GM23338 (cell line): ENCODE measurements around the gene GUCA1A. TPM values are rescaled to one million over a fixed set of nuclear protein-coding genes. Genes with fewer than 3 reads are reported as not detected.

Source experiments
- ATAC-seq: fragments of 200-7000 bp; cut with Tn5 transposase; 3 replicates; pipeline ENCODE4 v1.9.1; 2020
- DNase-seq: peaks from one replicate; pipeline ENCODE4 v3.0.0-alpha.2; 2015; ENCODE audit warnings: low spot score
- H2AFZ ChIP-seq: fragments of 200-600 bp; sonication (generic); 2 replicates; pipeline ENCODE4 v1.8.0; 2016; ENCODE audit warnings: antibody characterized with exemption, mild to moderate bottlenecking, moderate library complexity
- H3F3A ChIP-seq: fragments of 200-600 bp; sonication (generic); replicated peaks from 2 replicates; pipeline ENCODE4 v1.8.0; 2017; ENCODE audit warnings: antibody characterized with exemption, mixed run types, low read depth
- H3K27ac ChIP-seq: fragments of 200-600 bp; sonication (generic); 2 replicates; pipeline ENCODE4 v1.6.1; 2016; ENCODE audit warnings: low read depth
- H3K27me3 ChIP-seq: fragments of 200-600 bp; sonication (generic); 2 replicates; pipeline ENCODE4 v1.8.0; 2016; ENCODE audit warnings: mild to moderate bottlenecking, mixed run types, moderate library complexity; ENCODE audit not compliant: insufficient read depth
- H3K36me3 ChIP-seq: fragments of 200-600 bp; sonication (generic); 2 replicates; pipeline ENCODE4 v1.8.0; 2016; ENCODE audit warnings: mild to moderate bottlenecking; ENCODE audit not compliant: insufficient read depth
- H3K4me1 ChIP-seq: fragments of 200-600 bp; sonication (generic); 2 replicates; pipeline ENCODE4 v1.8.0; 2016; ENCODE audit warnings: mild to moderate bottlenecking, moderate library complexity; ENCODE audit not compliant: insufficient read depth
- H3K4me2 ChIP-seq: fragments of 200-600 bp; sonication (generic); 2 replicates; pipeline ENCODE4 v1.7.1; 2017; ENCODE audit warnings: mixed run types
- H3K4me3 ChIP-seq: fragments of 200-600 bp; sonication (generic); 2 replicates; pipeline ENCODE4 v1.6.1; 2016; ENCODE audit warnings: mixed run types
- H3K79me2 ChIP-seq: fragments of 200-600 bp; sonication (generic); replicated peaks from 2 replicates; pipeline ENCODE4 v1.8.0; 2017; ENCODE audit warnings: mild to moderate bottlenecking; ENCODE audit not compliant: insufficient read depth
- H3K9me2 ChIP-seq: fragments of 200-600 bp; sonication (generic); 2 replicates; pipeline ENCODE4 v1.8.0; 2017; ENCODE audit not compliant: insufficient read depth
- H4K20me1 ChIP-seq: fragments of 200-600 bp; sonication (generic); replicated peaks from 2 replicates; pipeline ENCODE4 v1.8.0; 2017; ENCODE audit warnings: mild to moderate bottlenecking; ENCODE audit not compliant: insufficient read depth
- H3K27ac Mint-ChIP-seq: 2 replicates; pipeline ENCODE4 v1.8.0; 2020; ENCODE audit warnings: inconsistent platforms, mild to moderate bottlenecking, moderate library complexity, mixed read lengths
- H3K27me3 Mint-ChIP-seq: 3 replicates; pipeline ENCODE4 v1.8.0; 2022; ENCODE audit warnings: low read depth, mild to moderate bottlenecking, moderate library complexity, mixed read lengths, inconsistent platforms; ENCODE audit not compliant: insufficient read depth, poor library complexity
- H3K36me3 Mint-ChIP-seq: 3 replicates; pipeline ENCODE4 v1.8.0; 2021; ENCODE audit warnings: low read depth, mild to moderate bottlenecking, inconsistent platforms, moderate library complexity, mixed read lengths
- H3K4me1 Mint-ChIP-seq: 3 replicates; pipeline ENCODE4 v1.8.0; 2020; ENCODE audit warnings: mild to moderate bottlenecking, inconsistent platforms, mixed read lengths
- H3K4me3 Mint-ChIP-seq: 3 replicates; pipeline ENCODE4 v1.8.0; 2021; ENCODE audit warnings: moderate library complexity, mild to moderate bottlenecking, inconsistent platforms, mixed read lengths
- H3K9me3 Mint-ChIP-seq: 3 replicates; pipeline ENCODE4 v1.8.0; 2020; ENCODE audit warnings: moderate library complexity, mild to moderate bottlenecking, inconsistent platforms, mixed read lengths
- CREB1 ChIP-seq: fragments of 250-450 bp; sonication (Bioruptor Pico); IDR thresholded peaks from 2 replicates; pipeline ENCODE4 v1.5.0; 2020; ENCODE audit warnings: low read depth, mild to moderate bottlenecking, moderate library complexity
- EZH2 ChIP-seq: fragments of 200-600 bp; sonication (generic); IDR thresholded peaks from one replicate; pipeline ENCODE4 v1.8.0; 2017; ENCODE audit warnings: antibody characterized with exemption, mild to moderate bottlenecking, low read depth; ENCODE audit not compliant: unreplicated experiment
- EZH2phosphoT487 ChIP-seq: fragments of 200-600 bp; sonication (generic); IDR thresholded peaks from one replicate; pipeline ENCODE4 v1.8.1; 2018; ENCODE audit warnings: antibody characterized with exemption; ENCODE audit not compliant: unreplicated experiment
- JUNB ChIP-seq: IDR thresholded peaks from one replicate; pipeline ENCODE4 v1.6.1; 2016; ENCODE audit warnings: antibody characterized with exemption; ENCODE audit not compliant: unreplicated experiment
- NANOG ChIP-seq: IDR thresholded peaks from 2 replicates; pipeline ENCODE4 v1.6.1; 2016; ENCODE audit warnings: antibody characterized with exemption, borderline replicate concordance
- POLR2AphosphoS5 ChIP-seq: IDR thresholded peaks from 2 replicates; pipeline ENCODE4 v1.6.1; 2016; ENCODE audit warnings: antibody characterized with exemption, low read depth
- STAT1 ChIP-seq: IDR thresholded peaks from one replicate; pipeline ENCODE4 v1.6.1; 2016; ENCODE audit warnings: antibody characterized with exemption; ENCODE audit not compliant: unreplicated experiment
- ZNF114 ChIP-seq: fragments of 250-450 bp; sonication (Bioruptor Pico); IDR thresholded peaks from 2 replicates; pipeline ENCODE4 v1.5.0; 2020; ENCODE audit warnings: mild to moderate bottlenecking, moderate library complexity
- ZNF331 ChIP-seq: fragments of 250-450 bp; sonication (Bioruptor Pico); IDR thresholded peaks from 2 replicates; pipeline ENCODE4 v1.5.0; 2020; ENCODE audit warnings: low read depth, mild to moderate bottlenecking, moderate library complexity
- polyA plus RNA-seq: library from polyadenylated mRNA; unstranded; fragments of >200 nt; fragmentation: Nextera tagmentation; extraction: Ambion mirVana; gene quantifications from 2 replicates; pipeline ENCODE4 v1.2.1, GENCODE V29; 2016
- total RNA-seq: library from RNA; depleted of rRNA; stranded (reverse); fragments of >200 nt; shearing (Covaris generic); gene quantifications from 2 replicates; pipeline ENCODE4 v1.2.3, GENCODE V29; 2014
- TF ChIP-seq, protein P1 (sequence below), 2 experiments: fragments of 200-600 bp in 1 of 2; sonication (generic) in 1 of 2; conservative IDR thresholded peaks; 2 replicates each; pipeline versions ENCODE4 v1.5.1 to v1.6.1; 2016 to 2017; ENCODE audit warnings: antibody characterized with exemption in 2 of 2, low read depth in 2 of 2, mild to moderate bottlenecking in 2 of 2, moderate library complexity in 1 of 2
- TF ChIP-seq, protein P2 (sequence below): IDR thresholded peaks from one replicate; pipeline ENCODE4 v1.6.1; 2018; ENCODE audit warnings: antibody characterized with exemption; ENCODE audit not compliant: unreplicated experiment
- TF ChIP-seq, protein P3 (sequence below): IDR thresholded peaks from 2 replicates; pipeline ENCODE4 v1.6.1; 2016; ENCODE audit warnings: antibody characterized with exemption
- TF ChIP-seq, protein P4 (sequence below): fragments of 250-450 bp; sonication (Bioruptor Pico); IDR thresholded peaks from 2 replicates; pipeline ENCODE4 v1.5.0; 2020; ENCODE audit warnings: mild to moderate bottlenecking, moderate library complexity

GUCA1A gene
- total and polyA plus RNA-seq, 2 experiments from 2014 or later: 5.2 to 10.6 TPM

DNA sequence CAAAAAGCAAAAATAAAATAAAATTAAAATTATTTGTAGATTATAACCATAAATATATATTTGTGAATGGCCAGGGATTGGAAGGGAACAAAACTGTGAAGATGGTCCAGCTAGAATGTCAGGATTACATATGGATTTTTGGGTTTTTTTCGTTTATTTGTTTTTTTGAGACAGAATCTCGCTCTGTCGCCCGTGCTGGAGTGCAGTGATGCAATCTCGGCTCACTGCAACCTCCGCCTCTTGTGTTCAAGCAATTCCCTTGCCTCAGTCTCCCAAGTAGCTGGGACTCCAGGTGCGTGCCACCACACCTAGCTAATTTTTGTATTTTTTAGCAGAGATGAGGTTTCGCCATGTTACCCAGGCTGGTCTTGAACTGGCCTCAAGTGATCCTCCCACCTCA is 22.9 kb upstream of the GUCA1A start:
- Histone ChIP-seq H3K36me3 (no peaks in the 10 kb centered on the region), H3K27ac (no peak overlapping the region), H3K4me3 (no peak overlapping the region), H3F3A (no peaks in the 10 kb centered on the region; the same call in 1 of the 2 replicates), H4K20me1 (no peaks in the 10 kb centered on the region), H3K4me2 (no peak overlapping the region), H3K79me2 (no peaks in the 10 kb centered on the region), H2AFZ (no peak overlapping the region), H3K9me2 (no peaks in the 10 kb centered on the region), H3K4me1 (peaks cover 7% of the 10 kb centered on the region), H3K27me3 (no peaks in the 10 kb centered on the region)
- no peaks in the 10 kb centered on the region for H3K9me3 Mint-ChIP-seq
- peaks cover 18% of the 10 kb centered on the region for H3K27me3 Mint-ChIP-seq
- H3K4me1 Mint-ChIP-seq: peaks cover 14% of the 10 kb centered on the region
- DNase-seq (no peak), ATAC-seq (no peak)
- H3K4me3 Mint-ChIP-seq: no peak overlapping the region
- no peaks in the 10 kb centered on the region for H3K36me3 Mint-ChIP-seq
- no peak overlapping the region for H3K27ac Mint-ChIP-seq
- TF ChIP-seq POLR2AphosphoS5 (no peak), ZNF331 (CRISPR knock-in tag) (no peak), JUNB (no peak), ZNF114 (CRISPR knock-in tag) (no peak), STAT1 (no peak), CREB1 (CRISPR knock-in tag) (no peak), EZH2 (no peak), NANOG (no peak), EZH2phosphoT487 (no peak)
- TF ChIP-seq, protein P1, sequence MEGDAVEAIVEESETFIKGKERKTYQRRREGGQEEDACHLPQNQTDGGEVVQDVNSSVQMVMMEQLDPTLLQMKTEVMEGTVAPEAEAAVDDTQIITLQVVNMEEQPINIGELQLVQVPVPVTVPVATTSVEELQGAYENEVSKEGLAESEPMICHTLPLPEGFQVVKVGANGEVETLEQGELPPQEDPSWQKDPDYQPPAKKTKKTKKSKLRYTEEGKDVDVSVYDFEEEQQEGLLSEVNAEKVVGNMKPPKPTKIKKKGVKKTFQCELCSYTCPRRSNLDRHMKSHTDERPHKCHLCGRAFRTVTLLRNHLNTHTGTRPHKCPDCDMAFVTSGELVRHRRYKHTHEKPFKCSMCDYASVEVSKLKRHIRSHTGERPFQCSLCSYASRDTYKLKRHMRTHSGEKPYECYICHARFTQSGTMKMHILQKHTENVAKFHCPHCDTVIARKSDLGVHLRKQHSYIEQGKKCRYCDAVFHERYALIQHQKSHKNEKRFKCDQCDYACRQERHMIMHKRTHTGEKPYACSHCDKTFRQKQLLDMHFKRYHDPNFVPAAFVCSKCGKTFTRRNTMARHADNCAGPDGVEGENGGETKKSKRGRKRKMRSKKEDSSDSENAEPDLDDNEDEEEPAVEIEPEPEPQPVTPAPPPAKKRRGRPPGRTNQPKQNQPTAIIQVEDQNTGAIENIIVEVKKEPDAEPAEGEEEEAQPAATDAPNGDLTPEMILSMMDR (conservative IDR thresholded peaks at IDR 0.05; ENCODE audit: low read depth in 2 of 2): no peak
- TF ChIP-seq, protein P2, sequence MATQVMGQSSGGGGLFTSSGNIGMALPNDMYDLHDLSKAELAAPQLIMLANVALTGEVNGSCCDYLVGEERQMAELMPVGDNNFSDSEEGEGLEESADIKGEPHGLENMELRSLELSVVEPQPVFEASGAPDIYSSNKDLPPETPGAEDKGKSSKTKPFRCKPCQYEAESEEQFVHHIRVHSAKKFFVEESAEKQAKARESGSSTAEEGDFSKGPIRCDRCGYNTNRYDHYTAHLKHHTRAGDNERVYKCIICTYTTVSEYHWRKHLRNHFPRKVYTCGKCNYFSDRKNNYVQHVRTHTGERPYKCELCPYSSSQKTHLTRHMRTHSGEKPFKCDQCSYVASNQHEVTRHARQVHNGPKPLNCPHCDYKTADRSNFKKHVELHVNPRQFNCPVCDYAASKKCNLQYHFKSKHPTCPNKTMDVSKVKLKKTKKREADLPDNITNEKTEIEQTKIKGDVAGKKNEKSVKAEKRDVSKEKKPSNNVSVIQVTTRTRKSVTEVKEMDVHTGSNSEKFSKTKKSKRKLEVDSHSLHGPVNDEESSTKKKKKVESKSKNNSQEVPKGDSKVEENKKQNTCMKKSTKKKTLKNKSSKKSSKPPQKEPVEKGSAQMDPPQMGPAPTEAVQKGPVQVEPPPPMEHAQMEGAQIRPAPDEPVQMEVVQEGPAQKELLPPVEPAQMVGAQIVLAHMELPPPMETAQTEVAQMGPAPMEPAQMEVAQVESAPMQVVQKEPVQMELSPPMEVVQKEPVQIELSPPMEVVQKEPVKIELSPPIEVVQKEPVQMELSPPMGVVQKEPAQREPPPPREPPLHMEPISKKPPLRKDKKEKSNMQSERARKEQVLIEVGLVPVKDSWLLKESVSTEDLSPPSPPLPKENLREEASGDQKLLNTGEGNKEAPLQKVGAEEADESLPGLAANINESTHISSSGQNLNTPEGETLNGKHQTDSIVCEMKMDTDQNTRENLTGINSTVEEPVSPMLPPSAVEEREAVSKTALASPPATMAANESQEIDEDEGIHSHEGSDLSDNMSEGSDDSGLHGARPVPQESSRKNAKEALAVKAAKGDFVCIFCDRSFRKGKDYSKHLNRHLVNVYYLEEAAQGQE: no peak
- TF ChIP-seq, protein P3, sequence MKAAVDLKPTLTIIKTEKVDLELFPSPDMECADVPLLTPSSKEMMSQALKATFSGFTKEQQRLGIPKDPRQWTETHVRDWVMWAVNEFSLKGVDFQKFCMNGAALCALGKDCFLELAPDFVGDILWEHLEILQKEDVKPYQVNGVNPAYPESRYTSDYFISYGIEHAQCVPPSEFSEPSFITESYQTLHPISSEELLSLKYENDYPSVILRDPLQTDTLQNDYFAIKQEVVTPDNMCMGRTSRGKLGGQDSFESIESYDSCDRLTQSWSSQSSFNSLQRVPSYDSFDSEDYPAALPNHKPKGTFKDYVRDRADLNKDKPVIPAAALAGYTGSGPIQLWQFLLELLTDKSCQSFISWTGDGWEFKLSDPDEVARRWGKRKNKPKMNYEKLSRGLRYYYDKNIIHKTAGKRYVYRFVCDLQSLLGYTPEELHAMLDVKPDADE: no peak
- TF ChIP-seq, protein P4, sequence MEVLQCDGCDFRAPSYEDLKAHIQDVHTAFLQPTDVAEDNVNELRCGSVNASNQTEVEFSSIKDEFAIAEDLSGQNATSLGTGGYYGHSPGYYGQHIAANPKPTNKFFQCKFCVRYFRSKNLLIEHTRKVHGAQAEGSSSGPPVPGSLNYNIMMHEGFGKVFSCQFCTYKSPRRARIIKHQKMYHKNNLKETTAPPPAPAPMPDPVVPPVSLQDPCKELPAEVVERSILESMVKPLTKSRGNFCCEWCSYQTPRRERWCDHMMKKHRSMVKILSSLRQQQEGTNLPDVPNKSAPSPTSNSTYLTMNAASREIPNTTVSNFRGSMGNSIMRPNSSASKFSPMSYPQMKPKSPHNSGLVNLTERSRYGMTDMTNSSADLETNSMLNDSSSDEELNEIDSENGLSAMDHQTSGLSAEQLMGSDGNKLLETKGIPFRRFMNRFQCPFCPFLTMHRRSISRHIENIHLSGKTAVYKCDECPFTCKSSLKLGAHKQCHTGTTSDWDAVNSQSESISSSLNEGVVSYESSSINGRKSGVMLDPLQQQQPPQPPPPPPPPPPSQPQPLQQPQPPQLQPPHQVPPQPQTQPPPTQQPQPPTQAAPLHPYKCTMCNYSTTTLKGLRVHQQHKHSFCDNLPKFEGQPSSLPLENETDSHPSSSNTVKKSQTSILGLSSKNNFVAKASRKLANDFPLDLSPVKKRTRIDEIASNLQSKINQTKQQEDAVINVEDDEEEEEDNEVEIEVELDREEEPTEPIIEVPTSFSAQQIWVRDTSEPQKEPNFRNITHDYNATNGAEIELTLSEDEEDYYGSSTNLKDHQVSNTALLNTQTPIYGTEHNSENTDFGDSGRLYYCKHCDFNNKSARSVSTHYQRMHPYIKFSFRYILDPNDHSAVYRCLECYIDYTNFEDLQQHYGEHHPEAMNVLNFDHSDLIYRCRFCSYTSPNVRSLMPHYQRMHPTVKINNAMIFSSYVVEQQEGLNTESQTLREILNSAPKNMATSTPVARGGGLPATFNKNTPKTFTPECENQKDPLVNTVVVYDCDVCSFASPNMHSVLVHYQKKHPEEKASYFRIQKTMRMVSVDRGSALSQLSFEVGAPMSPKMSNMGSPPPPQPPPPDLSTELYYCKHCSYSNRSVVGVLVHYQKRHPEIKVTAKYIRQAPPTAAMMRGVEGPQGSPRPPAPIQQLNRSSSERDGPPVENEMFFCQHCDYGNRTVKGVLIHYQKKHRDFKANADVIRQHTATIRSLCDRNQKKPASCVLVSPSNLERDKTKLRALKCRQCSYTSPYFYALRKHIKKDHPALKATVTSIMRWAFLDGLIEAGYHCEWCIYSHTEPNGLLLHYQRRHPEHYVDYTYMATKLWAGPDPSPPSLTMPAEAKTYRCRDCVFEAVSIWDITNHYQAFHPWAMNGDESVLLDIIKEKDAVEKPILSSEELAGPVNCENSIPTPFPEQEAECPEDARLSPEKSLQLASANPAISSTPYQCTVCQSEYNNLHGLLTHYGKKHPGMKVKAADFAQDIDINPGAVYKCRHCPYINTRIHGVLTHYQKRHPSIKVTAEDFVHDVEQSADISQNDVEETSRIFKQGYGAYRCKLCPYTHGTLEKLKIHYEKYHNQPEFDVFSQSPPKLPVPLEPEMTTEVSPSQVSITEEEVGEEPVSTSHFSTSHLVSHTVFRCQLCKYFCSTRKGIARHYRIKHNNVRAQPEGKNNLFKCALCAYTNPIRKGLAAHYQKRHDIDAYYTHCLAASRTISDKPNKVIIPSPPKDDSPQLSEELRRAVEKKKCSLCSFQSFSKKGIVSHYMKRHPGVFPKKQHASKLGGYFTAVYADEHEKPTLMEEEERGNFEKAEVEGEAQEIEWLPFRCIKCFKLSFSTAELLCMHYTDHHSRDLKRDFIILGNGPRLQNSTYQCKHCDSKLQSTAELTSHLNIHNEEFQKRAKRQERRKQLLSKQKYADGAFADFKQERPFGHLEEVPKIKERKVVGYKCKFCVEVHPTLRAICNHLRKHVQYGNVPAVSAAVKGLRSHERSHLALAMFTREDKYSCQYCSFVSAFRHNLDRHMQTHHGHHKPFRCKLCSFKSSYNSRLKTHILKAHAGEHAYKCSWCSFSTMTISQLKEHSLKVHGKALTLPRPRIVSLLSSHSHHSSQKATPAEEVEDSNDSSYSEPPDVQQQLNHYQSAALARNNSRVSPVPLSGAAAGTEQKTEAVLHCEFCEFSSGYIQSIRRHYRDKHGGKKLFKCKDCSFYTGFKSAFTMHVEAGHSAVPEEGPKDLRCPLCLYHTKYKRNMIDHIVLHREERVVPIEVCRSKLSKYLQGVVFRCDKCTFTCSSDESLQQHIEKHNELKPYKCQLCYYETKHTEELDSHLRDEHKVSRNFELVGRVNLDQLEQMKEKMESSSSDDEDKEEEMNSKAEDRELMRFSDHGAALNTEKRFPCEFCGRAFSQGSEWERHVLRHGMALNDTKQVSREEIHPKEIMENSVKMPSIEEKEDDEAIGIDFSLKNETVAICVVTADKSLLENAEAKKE (CRISPR knock-in tag): no peak
